GM10266 (cell line): Measurements from ENCODE around the gene KLK15.
"Not testable (repeated sequence)": the region's sequence is repeated elsewhere in the genome, so short reads cannot be mapped to it uniquely, and the experiment has no call there.

ENCODE experiments used
- DNase-seq: peaks from one replicate; pipeline ENCODE4 v3.0.0; 2012; ENCODE audit errors: extremely low spot score
- TF ChIP-seq, protein P1 (sequence below): IDR thresholded peaks from 2 replicates; pipeline ENCODE4 v1.5.1; 2012; ENCODE audit warnings: mild to moderate bottlenecking, low read depth; ENCODE audit not compliant: control insufficient read depth, insufficient read depth; ENCODE audit errors: missing control alignments

The KLK15 gene

DNA sequence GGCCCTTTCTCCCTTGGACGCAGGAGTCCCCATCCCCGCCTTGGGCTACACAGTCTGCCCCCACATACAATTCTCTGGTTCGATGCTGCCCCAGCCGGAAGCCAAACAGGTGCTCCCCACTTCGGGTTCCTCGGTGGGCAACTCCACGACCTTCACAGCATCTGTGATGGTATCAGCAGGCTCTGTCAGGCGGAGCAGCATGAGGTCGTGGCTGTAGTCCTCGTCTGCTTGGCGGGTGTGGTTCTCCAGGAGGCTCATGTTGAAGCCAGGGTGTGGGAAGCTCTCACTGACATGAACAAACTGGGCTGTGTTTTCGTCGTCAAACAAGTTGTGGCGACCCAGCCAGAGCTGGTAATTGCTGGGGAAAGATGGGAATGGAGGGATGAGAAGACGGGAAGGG is 13.3 kb downstream of the KLK15 start:
- TF ChIP-seq, protein P1, sequence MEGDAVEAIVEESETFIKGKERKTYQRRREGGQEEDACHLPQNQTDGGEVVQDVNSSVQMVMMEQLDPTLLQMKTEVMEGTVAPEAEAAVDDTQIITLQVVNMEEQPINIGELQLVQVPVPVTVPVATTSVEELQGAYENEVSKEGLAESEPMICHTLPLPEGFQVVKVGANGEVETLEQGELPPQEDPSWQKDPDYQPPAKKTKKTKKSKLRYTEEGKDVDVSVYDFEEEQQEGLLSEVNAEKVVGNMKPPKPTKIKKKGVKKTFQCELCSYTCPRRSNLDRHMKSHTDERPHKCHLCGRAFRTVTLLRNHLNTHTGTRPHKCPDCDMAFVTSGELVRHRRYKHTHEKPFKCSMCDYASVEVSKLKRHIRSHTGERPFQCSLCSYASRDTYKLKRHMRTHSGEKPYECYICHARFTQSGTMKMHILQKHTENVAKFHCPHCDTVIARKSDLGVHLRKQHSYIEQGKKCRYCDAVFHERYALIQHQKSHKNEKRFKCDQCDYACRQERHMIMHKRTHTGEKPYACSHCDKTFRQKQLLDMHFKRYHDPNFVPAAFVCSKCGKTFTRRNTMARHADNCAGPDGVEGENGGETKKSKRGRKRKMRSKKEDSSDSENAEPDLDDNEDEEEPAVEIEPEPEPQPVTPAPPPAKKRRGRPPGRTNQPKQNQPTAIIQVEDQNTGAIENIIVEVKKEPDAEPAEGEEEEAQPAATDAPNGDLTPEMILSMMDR = no peak
- DNase-seq = no peak

DNA sequence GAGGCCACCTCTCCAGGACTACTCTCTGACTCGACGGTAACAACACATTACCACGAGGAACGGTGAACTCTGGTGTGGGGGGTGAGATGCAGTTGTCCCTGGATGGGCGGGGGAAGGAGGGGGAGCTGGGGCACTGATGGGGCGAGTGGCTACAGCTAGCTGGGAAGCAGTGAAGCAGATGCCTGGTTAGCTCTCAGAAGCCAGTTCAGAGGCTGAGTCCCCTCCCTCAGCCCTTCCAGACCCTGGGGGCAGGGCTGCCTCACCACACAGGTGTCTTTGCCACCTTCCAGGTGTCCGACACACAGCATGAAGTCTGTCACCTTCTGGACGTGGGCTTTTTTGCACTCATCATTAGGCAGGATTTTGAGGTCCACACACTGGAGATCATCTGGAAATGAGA is 13.7 kb downstream of the KLK15 start:
- no peak for DNase-seq
- TF ChIP-seq, protein P1 = no peak

DNA sequence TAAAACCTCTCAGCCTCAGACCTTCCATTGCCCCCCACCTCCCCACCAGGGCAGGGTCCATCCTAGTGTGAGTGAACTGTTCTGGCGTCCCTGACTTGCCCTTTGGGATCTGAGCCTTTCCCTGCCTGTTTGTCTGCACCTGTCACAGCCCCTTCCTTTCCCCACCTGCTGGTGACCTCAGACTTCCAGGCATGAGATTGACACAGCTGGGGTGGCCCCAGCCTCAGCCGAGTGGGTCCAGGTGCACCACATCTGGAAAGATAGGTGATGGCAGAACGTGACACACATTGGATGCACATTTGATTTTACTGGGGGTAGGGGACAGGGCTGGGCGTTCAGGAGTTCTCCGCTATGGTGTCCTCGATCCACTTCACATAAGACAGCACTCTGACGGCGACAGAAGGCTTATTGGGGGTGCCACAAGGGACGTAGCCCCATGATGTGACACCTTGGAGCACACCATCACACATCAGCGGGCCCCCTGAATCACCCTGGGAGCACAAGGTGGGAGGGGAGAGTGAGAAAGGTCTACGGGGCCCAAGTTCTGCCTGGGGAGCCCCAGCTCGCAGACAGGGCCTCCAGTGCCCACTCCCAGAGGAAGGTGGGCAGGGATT is 14.4 kb downstream of the KLK15 start:
- TF ChIP-seq, protein P1 = no peak
- no peak for DNase-seq

DNA sequence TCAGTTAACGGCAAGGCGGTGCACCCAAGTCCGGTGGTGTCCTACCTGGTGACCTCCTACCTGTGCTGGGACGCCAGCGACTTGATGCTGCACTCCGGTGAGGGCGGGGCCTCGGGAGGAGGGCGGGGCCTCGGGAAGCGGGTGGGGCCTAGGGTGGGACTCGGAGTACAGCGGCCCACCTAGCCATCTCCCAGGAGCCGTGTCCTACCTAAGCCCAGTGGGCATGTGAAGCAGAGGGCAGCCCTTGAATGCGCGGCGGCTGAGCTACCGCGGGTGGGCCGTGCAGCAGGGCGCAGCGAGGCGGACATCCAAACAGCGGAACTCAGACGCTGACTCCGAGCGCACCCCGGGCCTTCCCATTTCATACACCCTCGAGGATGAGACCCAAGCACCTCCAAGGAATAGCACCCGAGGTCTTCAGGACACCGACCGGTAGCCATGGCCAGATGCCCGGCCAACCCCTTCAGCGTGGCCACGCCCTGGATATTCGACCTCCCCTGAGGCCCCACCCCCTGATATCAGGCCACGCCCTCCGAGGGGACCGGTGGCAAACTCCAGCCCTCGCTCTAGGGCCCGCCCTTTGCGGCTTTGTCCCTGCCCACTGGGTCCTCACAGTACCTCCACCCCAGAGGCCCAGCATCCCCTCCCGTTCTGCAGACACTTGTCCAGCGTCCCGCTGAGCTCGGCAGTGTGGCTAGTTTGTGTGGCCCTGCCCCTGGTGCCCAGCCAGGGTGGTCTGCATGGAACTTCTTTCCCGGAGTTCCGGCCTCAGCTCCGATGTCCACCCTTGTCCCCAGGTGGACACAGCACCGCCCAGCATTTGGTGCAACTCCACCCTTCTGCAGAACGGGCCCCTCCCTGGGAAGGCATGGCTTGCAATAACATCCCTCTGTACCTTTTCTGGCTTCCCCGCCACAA is 15.2 kb downstream of the KLK15 start:
- DNase-seq = peak; percentile 89
- TF ChIP-seq, protein P1 = no peak

DNA sequence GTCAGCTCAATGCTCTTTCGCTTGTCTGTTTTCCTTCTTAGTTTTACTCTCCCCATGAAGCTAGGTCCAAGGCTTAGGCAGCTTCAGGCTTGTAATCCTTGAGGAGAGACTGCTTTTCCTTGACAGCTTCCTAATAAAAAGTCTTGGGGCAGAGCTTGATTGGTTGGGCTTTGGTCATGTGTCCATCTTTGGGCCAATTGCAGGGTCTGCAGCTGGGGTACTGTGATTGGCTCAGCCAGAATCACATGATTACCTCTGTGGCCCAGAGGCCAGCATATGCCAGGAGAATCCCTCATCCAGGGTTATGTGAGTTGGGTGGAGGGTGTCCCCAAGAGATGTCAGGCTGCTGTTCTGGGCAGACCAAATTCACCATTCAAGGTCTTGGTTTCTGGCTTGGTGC is 17.9 kb downstream of the KLK15 start:
- no peak for DNase-seq
- TF ChIP-seq, protein P1 = no peak

DNA sequence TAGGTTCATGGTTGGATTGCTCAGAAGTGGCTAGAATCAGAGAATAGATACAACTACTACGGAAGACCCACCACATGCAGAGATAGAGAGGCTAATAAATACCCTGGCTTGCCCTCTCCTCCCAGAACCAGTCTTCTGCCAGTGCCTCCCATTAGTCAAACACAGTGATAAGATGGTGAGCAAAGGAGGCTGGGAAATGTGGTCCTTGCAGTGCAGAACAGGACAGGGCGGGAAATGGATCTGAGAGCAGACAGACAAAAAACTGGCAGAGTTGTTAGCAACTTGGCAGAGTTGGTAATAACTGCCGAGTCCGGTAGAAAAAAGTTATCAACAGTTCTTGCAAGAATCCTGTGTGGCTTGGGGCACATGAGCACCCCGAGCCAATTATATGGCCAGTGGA is 18.5 kb downstream of the KLK15 start:
- DNase-seq = no peak
- TF ChIP-seq, protein P1 = no peak

DNA sequence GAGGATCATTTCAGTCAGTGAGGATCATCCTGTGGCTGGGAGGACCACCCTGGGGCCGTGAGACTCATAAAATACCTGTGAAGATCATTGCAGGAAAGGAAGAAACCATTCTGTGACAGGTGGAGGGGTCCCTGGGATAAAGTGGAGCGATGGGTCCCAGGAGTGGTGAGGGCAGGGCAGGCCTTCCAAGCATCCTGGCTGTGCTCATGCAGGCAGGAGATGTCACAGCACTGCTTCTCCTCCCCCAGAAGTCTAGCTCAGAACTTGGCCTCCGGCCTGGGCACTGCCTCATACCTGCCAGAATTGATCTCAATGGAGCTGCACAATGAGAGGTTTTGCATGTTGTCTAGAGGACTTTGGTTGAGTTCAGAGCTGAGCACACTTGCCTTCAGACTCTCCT is 20.9 kb downstream of the KLK15 start:
- TF ChIP-seq, protein P1 = no peak
- DNase-seq = no peak

DNA sequence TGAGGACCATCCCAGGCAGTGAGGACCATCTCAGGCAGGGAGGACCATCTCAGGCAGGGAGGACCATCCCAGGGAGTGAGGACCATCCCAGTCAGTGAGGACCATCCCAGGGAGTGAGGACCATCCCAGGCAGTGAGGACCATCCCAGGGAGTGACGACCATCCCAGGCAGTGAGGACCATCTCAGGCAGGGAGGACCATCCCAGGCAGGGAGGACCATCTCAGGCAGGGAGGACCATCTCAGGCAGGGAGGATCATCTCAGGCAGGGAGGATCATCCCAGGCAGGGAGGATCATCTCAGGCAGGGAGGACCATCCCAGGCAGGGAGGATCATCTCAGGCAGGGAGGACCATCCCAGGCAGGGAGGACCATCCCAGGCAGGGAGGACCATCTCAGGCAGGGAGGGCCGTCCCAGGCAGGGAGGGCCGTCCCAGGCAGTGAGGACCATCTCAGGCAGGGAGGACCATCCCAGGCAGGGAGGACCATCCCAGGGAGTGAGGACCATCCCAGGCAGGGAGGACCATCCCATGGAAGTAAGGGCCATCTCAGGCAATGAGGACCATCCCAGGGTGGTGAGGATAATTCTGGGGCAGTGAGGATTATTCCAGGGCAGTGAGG is 21.6 kb downstream of the KLK15 start:
- DNase-seq = not testable (repeated sequence)
